RKO (cell line): Measurements from ENCODE around the gene TAB3.
"Not testable (repeated sequence)": the region's sequence is repeated elsewhere in the genome, so short reads cannot be mapped to it uniquely, and the experiment has no call there.

Experiments used
- DNase-seq: peaks from one replicate; pipeline ENCODE4 v3.0.0-alpha.2; 2016; ENCODE audit warnings: low spot score

TAB3 gene

GRCh38 chrX:30819080-30819479 lies 70.0 kb downstream of the TAB3 start:
- DNase-seq = no peak

GRCh38 chrX:30816079-30816478 lies 73.0 kb downstream of the TAB3 start:
- DNase-seq = no peak

- DNase-seq = no peak
Measured at GRCh38 chrX:30814978-30815377, 74.1 kb downstream of the TAB3 start.

GRCh38 chrX:30812326-30812725 lies 76.7 kb downstream of the TAB3 start:
- no peak for DNase-seq

- no peak for DNase-seq
Measured at GRCh38 chrX:30806187-30806728, 82.8 kb downstream of the TAB3 start.

GRCh38 chrX:30804462-30804861 lies 84.6 kb downstream of the TAB3 start:
- no peak for DNase-seq

- no peak for DNase-seq
Measured at GRCh38 chrX:30800901-30801300, 88.2 kb downstream of the TAB3 start.

- DNase-seq = no peak
Measured at GRCh38 chrX:30799327-30799726, 89.7 kb downstream of the TAB3 start.

GRCh38 chrX:30798810-30799209 lies 90.2 kb downstream of the TAB3 start:
- DNase-seq = no peak

GRCh38 chrX:30797301-30797700 lies 91.8 kb downstream of the TAB3 start:
- DNase-seq = not testable (repeated sequence)

- DNase-seq = no peak
Measured at GRCh38 chrX:30795981-30796958, 92.8 kb downstream of the TAB3 start.

- DNase-seq = no peak
Measured at GRCh38 chrX:30794497-30794896, 94.6 kb downstream of the TAB3 start.

GRCh38 chrX:30793767-30794103 lies 95.3 kb downstream of the TAB3 start:
- no peak for DNase-seq

- DNase-seq = no peak
Measured at GRCh38 chrX:30793075-30793766, 95.8 kb downstream of the TAB3 start.

GRCh38 chrX:30791296-30792278 lies 97.5 kb downstream of the TAB3 start:
- no peak for DNase-seq

- DNase-seq = no peak
Measured at GRCh38 chrX:30787012-30787411, 102.0 kb downstream of the TAB3 start.

- peak; percentile 62 for DNase-seq
Measured at GRCh38 chrX:30786374-30786773, 102.7 kb downstream of the TAB3 start.

- DNase-seq = no peak
Measured at GRCh38 chrX:30781711-30782444, 107.2 kb downstream of the TAB3 start.

GRCh38 chrX:30779453-30780030 lies 109.5 kb downstream of the TAB3 start:
- DNase-seq = no peak

GRCh38 chrX:30777575-30777974 lies 111.5 kb downstream of the TAB3 start:
- no peak for DNase-seq
